Ectodermal cell (in vitro differentiated cells): Measurements from ENCODE around the gene ACTR1A.
"Not testable (repeated sequence)": the region's sequence is repeated elsewhere in the genome, so short reads cannot be mapped to it uniquely, and the experiment has no call there.

Experiments used
- H3K27ac ChIP-seq: 2 replicates; pipeline ENCODE4 v1.7.0; 2013; ENCODE audit warnings: mild to moderate bottlenecking, low read depth, low read length; ENCODE audit not compliant: insufficient read depth, poor library complexity, severe bottlenecking
- H3K27me3 ChIP-seq: 2 replicates; pipeline ENCODE4 v1.7.0; 2013; ENCODE audit warnings: mild to moderate bottlenecking, low read length; ENCODE audit not compliant: insufficient read depth, control insufficient read depth, poor library complexity, severe bottlenecking
- H3K36me3 ChIP-seq: one replicate; pipeline ENCODE4 v1.7.0; 2013; ENCODE audit warnings: low read length; ENCODE audit not compliant: control insufficient read depth, insufficient read depth
- H3K4me1 ChIP-seq: one replicate; pipeline ENCODE4 v1.7.0; 2013; ENCODE audit warnings: low read length; ENCODE audit not compliant: control insufficient read depth, insufficient read depth
- H3K4me3 ChIP-seq: 2 replicates; pipeline ENCODE4 v1.7.0; 2013; ENCODE audit warnings: low read depth, low read length, control low read depth; ENCODE audit not compliant: insufficient read depth
- H3K9me3 ChIP-seq: 2 replicates; pipeline ENCODE4 v1.7.0; 2013; ENCODE audit warnings: mild to moderate bottlenecking, low read length, moderate library complexity; ENCODE audit not compliant: control insufficient read depth
- WGBS, 2 experiments: methylation state at CpG; one replicate each; pipeline ENCODE4 v1.1.7; 2013; ENCODE audit warnings: missing lambda C conversion rate in 2 of 2; 5-methylcytosine and 5-hydroxymethylcytosine counted together

The ACTR1A gene

GRCh38 chr10:102457591-102458150 is 44.8 kb downstream of the ACTR1A start:
- 95 to 96% methylated on average over 9 of the region's 9 CpGs for WGBS, 2 experiments
- Histone ChIP-seq H3K27me3 (peaks cover 14% of the 10 kb centered on the region), H3K4me1 (peaks cover 24% of the 10 kb centered on the region), H3K27ac (no peak overlapping the region), H3K4me3 (no peak overlapping the region), H3K9me3 (no peaks in the 10 kb centered on the region), H3K36me3 (no peaks in the 10 kb centered on the region)

DNA sequence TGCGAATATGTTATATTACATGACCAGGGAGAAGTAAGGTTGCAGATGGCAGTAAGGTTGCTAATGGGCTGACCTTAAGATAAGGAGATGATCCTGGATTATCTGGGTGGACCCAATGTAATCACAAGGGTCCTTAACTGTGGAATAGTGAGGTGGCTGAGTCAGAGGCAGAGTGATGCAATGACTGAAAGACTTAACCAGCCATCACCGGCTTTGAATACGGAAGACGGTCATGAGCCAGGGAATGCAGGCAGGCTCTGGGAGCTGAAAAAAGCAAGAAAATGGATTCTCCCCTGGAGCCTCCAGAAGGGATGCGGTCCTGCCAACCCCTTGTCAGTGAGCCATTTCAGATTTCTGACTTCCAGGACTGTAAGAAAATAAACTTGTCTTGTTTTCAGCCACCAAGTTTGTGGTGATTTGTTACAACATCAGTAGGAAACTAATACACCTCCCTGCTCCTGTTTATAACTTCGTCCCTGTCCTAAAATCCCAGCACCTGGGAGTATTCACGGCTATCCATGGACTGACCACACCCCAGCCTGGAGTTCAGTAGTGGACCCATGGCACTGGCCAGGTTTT is 46.5 kb downstream of the ACTR1A start:
- H3K9me3 ChIP-seq: no peaks in the 10 kb centered on the region
- no peak overlapping the region for H3K4me3 ChIP-seq
- no peak overlapping the region for H3K27ac ChIP-seq
- peaks cover 17% of the 10 kb centered on the region for H3K4me1 ChIP-seq
- 87% methylated on average over 7 of the region's 7 CpGs for WGBS, 2 experiments
- peaks cover 6% of the 10 kb centered on the region for H3K27me3 ChIP-seq
- no peaks in the 10 kb centered on the region for H3K36me3 ChIP-seq

GRCh38 chr10:102454662-102455487 is 47.6 kb downstream of the ACTR1A start:
- H3K27ac ChIP-seq: not testable (repeated sequence)
- 64 to 66% methylated on average over 13 of the region's 13 CpGs for WGBS, 2 experiments
- peaks cover 10% of the 10 kb centered on the region for H3K27me3 ChIP-seq

DNA sequence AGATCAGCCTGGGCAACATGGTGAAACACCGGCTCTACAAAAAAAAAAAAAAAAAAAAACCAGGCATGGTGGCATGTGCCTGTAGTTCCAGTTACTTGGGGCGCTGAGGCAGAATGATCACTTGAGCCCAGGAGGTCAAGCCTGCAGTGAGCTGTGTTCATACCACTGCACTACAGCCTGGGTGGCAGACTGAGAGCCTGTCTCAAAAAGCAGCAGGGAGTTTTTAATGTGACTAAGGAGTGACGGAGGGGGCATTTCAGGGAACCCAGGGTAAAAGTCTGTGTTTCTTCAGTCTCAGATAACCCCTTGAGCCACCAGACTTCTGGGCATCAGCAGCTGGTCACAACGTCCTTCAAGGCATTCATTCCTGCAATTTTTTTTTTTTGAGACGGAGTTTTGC is 49.0 kb downstream of the ACTR1A start:
- Histone ChIP-seq H3K27ac (no peak overlapping the region), H3K9me3 (no peaks in the 10 kb centered on the region), H3K36me3 (no peaks in the 10 kb centered on the region), H3K27me3 (peaks cover 10% of the 10 kb centered on the region), H3K4me3 (no peak overlapping the region), H3K4me1 (peaks cover 15% of the 10 kb centered on the region)
- 83 to 86% methylated on average over 5 of the region's 5 CpGs for WGBS, 2 experiments

More at GRCh38 chr10:102454662-102455487, 47.6 kb downstream of the ACTR1A start:
- H3K4me3 ChIP-seq, H3K36me3 ChIP-seq, H3K9me3 ChIP-seq: not testable (repeated sequence)
- H3K4me1 ChIP-seq: peaks cover 15% of the 10 kb centered on the region

- Histone ChIP-seq H3K4me3 (no peak overlapping the region), H3K27ac (no peak overlapping the region), H3K27me3 (peaks cover 10% of the 10 kb centered on the region), H3K36me3 (no peaks in the 10 kb centered on the region), H3K9me3 (no peaks in the 10 kb centered on the region), H3K4me1 (peaks cover 15% of the 10 kb centered on the region)
- WGBS, 2 experiments: 78 to 85% methylated on average over 3 of the region's 3 CpGs
These were observed 49.7 kb downstream of the ACTR1A start for GRCh38 chr10:102452672-102453340.

DNA sequence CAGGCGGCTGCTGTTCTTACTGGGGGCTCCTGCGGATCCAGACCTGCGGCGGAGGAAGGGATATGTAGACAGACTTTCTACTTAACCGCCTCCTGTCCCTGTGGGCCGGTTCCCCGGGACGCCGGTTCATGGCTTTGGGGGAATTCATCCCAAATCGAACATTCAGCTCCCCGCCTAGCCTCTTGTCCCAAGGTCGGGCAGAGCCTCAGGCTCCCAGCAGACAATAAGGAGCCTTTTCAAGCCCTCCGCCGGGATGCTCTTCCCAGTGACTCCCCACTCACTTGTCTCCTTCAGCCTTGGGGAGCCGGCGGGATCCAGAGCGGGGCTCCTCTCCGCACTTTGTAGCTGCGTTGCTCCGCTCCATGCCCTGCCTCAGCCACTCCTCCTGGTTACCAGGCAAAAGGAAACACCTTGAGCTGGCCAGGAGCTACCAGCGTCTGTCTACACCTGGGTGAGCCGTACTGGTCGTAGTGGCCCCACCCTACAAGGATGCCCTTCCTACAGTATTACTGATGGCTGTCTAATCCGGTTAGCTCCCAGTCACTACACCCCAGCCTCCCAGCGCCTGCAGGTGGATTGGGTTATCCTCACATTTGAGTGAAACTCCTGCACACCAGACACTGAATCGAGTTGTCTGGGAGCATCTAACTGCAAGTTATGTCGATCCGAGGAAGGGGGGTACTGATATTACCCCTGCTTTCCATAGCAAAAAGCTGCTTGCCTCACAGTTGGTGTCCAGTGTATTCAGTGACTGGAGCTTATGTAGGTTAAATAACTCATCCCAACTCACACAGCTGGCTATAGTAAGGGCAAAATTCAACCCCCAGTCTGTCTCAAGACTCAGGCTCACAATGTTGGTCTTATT is 51.2 kb downstream of the ACTR1A start, which contains the start of gene C10orf95:
TSS of gene C10orf95 (minus strand) at position 439 of the 865 bp plus-strand sequence. CDS start 450 bp downstream, outside the sequence.
- Histone ChIP-seq H3K27me3 (peaks cover 10% of the 10 kb centered on the region), H3K9me3 (no peaks in the 10 kb centered on the region), H3K4me3 (peak within 1 kb of the TSS; percentile 61), H3K27ac (no peak within 1 kb of the TSS), H3K4me1 (peaks cover 15% of the 10 kb centered on the region), H3K36me3 (no peaks in the 10 kb centered on the region)
- 33 to 34% methylated on average over 28 of the region's 28 CpGs for WGBS, 2 experiments

GRCh38 chr10:102450374-102451104 is 52.0 kb downstream of the ACTR1A start:
- no peak overlapping the region for H3K27ac ChIP-seq

GRCh38 chr10:102450124-102450373 is 52.5 kb downstream of the ACTR1A start:
- H3K27ac ChIP-seq: no peak overlapping the region
- H3K4me1 ChIP-seq: peaks cover 15% of the 10 kb centered on the region
- WGBS, 2 experiments: 0% methylated on average over 11 of the region's 11 CpGs
- H3K9me3 ChIP-seq: no peaks in the 10 kb centered on the region
- H3K4me3 ChIP-seq: peak overlapping the region; percentile 61
- peaks cover 10% of the 10 kb centered on the region for H3K27me3 ChIP-seq
- H3K36me3 ChIP-seq: no peaks in the 10 kb centered on the region

More at GRCh38 chr10:102450374-102451104, 52.0 kb downstream of the ACTR1A start:
- peaks cover 10% of the 10 kb centered on the region for H3K27me3 ChIP-seq
- H3K4me3 ChIP-seq: peak overlapping the region; percentile 61
- H3K36me3 ChIP-seq: no peaks in the 10 kb centered on the region
- H3K9me3 ChIP-seq: no peaks in the 10 kb centered on the region
- peaks cover 15% of the 10 kb centered on the region for H3K4me1 ChIP-seq
- 0 to 1% methylated on average over 104 of the region's 104 CpGs for WGBS, 2 experiments
